ENCODE measurements around the gene GABRG3.

DNA sequence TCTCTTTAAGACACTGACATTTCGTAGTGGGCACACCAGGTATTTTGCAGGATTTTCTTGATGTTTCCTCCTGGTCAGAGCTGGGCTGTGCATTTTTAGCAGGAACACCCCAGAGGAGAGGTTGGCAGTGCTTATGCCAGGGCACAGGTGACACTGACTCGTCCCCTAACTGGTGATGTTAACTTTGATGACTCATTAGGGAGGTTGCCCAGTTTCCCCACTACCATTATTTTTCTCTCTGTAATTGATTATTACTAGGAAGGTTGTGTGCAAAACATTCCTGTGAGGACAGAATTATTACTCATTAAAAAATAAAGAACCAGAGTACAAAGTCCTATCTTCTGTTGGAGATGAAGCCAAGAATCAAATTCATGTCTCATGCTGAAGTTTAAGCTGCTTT is 394.5 kb downstream of the GABRG3 start:
- TF ChIP-seq, protein P1, sequence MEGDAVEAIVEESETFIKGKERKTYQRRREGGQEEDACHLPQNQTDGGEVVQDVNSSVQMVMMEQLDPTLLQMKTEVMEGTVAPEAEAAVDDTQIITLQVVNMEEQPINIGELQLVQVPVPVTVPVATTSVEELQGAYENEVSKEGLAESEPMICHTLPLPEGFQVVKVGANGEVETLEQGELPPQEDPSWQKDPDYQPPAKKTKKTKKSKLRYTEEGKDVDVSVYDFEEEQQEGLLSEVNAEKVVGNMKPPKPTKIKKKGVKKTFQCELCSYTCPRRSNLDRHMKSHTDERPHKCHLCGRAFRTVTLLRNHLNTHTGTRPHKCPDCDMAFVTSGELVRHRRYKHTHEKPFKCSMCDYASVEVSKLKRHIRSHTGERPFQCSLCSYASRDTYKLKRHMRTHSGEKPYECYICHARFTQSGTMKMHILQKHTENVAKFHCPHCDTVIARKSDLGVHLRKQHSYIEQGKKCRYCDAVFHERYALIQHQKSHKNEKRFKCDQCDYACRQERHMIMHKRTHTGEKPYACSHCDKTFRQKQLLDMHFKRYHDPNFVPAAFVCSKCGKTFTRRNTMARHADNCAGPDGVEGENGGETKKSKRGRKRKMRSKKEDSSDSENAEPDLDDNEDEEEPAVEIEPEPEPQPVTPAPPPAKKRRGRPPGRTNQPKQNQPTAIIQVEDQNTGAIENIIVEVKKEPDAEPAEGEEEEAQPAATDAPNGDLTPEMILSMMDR (conservative IDR thresholded peaks at IDR 0.05; ENCODE audit: low read depth in 2 of 2), result no peak
- TF ChIP-seq EZH2 (IDR thresholded peaks at IDR 0.05; ENCODE audit: low read depth, unreplicated experiment) (no peak), EZH2phosphoT487 (IDR thresholded peaks at IDR 0.05; ENCODE audit: unreplicated experiment) (no peak), POLR2AphosphoS5 (IDR thresholded peaks at IDR 0.05; ENCODE audit: low read depth) (no peak), CREB1 (CRISPR knock-in tag; IDR thresholded peaks at IDR 0.05; ENCODE audit: low read depth) (no peak), JUNB (IDR thresholded peaks at IDR 0.05; ENCODE audit: unreplicated experiment) (no peak), ZNF114 (CRISPR knock-in tag; IDR thresholded peaks at IDR 0.05) (no peak), NANOG (IDR thresholded peaks at IDR 0.05; ENCODE audit: borderline replicate concordance) (no peak), ZNF331 (CRISPR knock-in tag; IDR thresholded peaks at IDR 0.05; ENCODE audit: low read depth) (no peak)
- TF ChIP-seq, protein P2, sequence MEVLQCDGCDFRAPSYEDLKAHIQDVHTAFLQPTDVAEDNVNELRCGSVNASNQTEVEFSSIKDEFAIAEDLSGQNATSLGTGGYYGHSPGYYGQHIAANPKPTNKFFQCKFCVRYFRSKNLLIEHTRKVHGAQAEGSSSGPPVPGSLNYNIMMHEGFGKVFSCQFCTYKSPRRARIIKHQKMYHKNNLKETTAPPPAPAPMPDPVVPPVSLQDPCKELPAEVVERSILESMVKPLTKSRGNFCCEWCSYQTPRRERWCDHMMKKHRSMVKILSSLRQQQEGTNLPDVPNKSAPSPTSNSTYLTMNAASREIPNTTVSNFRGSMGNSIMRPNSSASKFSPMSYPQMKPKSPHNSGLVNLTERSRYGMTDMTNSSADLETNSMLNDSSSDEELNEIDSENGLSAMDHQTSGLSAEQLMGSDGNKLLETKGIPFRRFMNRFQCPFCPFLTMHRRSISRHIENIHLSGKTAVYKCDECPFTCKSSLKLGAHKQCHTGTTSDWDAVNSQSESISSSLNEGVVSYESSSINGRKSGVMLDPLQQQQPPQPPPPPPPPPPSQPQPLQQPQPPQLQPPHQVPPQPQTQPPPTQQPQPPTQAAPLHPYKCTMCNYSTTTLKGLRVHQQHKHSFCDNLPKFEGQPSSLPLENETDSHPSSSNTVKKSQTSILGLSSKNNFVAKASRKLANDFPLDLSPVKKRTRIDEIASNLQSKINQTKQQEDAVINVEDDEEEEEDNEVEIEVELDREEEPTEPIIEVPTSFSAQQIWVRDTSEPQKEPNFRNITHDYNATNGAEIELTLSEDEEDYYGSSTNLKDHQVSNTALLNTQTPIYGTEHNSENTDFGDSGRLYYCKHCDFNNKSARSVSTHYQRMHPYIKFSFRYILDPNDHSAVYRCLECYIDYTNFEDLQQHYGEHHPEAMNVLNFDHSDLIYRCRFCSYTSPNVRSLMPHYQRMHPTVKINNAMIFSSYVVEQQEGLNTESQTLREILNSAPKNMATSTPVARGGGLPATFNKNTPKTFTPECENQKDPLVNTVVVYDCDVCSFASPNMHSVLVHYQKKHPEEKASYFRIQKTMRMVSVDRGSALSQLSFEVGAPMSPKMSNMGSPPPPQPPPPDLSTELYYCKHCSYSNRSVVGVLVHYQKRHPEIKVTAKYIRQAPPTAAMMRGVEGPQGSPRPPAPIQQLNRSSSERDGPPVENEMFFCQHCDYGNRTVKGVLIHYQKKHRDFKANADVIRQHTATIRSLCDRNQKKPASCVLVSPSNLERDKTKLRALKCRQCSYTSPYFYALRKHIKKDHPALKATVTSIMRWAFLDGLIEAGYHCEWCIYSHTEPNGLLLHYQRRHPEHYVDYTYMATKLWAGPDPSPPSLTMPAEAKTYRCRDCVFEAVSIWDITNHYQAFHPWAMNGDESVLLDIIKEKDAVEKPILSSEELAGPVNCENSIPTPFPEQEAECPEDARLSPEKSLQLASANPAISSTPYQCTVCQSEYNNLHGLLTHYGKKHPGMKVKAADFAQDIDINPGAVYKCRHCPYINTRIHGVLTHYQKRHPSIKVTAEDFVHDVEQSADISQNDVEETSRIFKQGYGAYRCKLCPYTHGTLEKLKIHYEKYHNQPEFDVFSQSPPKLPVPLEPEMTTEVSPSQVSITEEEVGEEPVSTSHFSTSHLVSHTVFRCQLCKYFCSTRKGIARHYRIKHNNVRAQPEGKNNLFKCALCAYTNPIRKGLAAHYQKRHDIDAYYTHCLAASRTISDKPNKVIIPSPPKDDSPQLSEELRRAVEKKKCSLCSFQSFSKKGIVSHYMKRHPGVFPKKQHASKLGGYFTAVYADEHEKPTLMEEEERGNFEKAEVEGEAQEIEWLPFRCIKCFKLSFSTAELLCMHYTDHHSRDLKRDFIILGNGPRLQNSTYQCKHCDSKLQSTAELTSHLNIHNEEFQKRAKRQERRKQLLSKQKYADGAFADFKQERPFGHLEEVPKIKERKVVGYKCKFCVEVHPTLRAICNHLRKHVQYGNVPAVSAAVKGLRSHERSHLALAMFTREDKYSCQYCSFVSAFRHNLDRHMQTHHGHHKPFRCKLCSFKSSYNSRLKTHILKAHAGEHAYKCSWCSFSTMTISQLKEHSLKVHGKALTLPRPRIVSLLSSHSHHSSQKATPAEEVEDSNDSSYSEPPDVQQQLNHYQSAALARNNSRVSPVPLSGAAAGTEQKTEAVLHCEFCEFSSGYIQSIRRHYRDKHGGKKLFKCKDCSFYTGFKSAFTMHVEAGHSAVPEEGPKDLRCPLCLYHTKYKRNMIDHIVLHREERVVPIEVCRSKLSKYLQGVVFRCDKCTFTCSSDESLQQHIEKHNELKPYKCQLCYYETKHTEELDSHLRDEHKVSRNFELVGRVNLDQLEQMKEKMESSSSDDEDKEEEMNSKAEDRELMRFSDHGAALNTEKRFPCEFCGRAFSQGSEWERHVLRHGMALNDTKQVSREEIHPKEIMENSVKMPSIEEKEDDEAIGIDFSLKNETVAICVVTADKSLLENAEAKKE (CRISPR knock-in tag; IDR thresholded peaks at IDR 0.05), result no peak
- TF ChIP-seq, protein P3, sequence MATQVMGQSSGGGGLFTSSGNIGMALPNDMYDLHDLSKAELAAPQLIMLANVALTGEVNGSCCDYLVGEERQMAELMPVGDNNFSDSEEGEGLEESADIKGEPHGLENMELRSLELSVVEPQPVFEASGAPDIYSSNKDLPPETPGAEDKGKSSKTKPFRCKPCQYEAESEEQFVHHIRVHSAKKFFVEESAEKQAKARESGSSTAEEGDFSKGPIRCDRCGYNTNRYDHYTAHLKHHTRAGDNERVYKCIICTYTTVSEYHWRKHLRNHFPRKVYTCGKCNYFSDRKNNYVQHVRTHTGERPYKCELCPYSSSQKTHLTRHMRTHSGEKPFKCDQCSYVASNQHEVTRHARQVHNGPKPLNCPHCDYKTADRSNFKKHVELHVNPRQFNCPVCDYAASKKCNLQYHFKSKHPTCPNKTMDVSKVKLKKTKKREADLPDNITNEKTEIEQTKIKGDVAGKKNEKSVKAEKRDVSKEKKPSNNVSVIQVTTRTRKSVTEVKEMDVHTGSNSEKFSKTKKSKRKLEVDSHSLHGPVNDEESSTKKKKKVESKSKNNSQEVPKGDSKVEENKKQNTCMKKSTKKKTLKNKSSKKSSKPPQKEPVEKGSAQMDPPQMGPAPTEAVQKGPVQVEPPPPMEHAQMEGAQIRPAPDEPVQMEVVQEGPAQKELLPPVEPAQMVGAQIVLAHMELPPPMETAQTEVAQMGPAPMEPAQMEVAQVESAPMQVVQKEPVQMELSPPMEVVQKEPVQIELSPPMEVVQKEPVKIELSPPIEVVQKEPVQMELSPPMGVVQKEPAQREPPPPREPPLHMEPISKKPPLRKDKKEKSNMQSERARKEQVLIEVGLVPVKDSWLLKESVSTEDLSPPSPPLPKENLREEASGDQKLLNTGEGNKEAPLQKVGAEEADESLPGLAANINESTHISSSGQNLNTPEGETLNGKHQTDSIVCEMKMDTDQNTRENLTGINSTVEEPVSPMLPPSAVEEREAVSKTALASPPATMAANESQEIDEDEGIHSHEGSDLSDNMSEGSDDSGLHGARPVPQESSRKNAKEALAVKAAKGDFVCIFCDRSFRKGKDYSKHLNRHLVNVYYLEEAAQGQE (IDR thresholded peaks at IDR 0.05; ENCODE audit: unreplicated experiment), result no peak
- TF ChIP-seq, protein P4, sequence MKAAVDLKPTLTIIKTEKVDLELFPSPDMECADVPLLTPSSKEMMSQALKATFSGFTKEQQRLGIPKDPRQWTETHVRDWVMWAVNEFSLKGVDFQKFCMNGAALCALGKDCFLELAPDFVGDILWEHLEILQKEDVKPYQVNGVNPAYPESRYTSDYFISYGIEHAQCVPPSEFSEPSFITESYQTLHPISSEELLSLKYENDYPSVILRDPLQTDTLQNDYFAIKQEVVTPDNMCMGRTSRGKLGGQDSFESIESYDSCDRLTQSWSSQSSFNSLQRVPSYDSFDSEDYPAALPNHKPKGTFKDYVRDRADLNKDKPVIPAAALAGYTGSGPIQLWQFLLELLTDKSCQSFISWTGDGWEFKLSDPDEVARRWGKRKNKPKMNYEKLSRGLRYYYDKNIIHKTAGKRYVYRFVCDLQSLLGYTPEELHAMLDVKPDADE (IDR thresholded peaks at IDR 0.05), result no peak

All from GM23338 (cell line).